K562 (cell line): ENCODE data around the gene SPON1. TPM values are rescaled to one million over a fixed set of nuclear protein-coding genes. Genes with fewer than 3 reads are reported as not detected.

Experiments used
- HOXB6 ChIP-seq: fragments of 250-450 bp; sonication (Bioruptor Pico); IDR thresholded peaks from 2 replicates; pipeline ENCODE4 v1.5.1; 2022; ENCODE audit warnings: mild to moderate bottlenecking, borderline replicate concordance
- NRF1 ChIP-seq, 2 experiments: fragments of 450-650 bp; IDR thresholded peaks in 1 of 2; conservative IDR thresholded peaks in 1 of 2; 2 replicates each; pipeline ENCODE4 v1.6.1; 2014; ENCODE audit warnings: mild to moderate bottlenecking in 2 of 2
- PHB ChIP-seq: fragments of 250-450 bp; sonication (Bioruptor Pico); IDR thresholded peaks from 2 replicates; pipeline ENCODE4 v1.5.0; 2021
- TOE1 ChIP-seq, 2 experiments: fragments of 450-650 bp in 1 of 2; sonication (generic) in 1 of 2; formaldehyde crosslinking in 1 of 2; IDR thresholded peaks; 2 replicates each; pipeline versions ENCODE4 v1.7.1 to v1.8.0; 2016 to 2022; ENCODE audit warnings: borderline replicate concordance in 2 of 2, mild to moderate bottlenecking in 2 of 2, antibody characterized with exemption in 1 of 2, inconsistent platforms in 1 of 2, low read depth in 1 of 2, missing genetic modification reagents in 1 of 2, moderate library complexity in 1 of 2
- ZNF165 ChIP-seq: fragments of 250-450 bp; sonication (Bioruptor Pico); IDR thresholded peaks from 2 replicates; pipeline ENCODE4 v1.4.0; 2020; ENCODE audit warnings: borderline replicate concordance
- polyA plus RNA-seq, 8 experiments: library from polyadenylated mRNA; depleted of rRNA in 4 of 8; stranded (reverse) in 5 of 8; unstranded in 3 of 8; fragments of >200 nt; fragmentation: Nextera tagmentation in 2 of 8; fragmentation: Illumina TruSeq in 1 of 8; extraction: Ambion mirVana in 2 of 8; extraction: Trizol in 1 of 8; gene quantifications; 2 replicates each; pipeline versions ENCODE4 v1.2.1 to v1.2.3, GENCODE V29; 2011 to 2014; ENCODE audit warnings: inconsistent platforms in 1 of 8, missing spikeins in 1 of 8
- total RNA-seq, 7 experiments: library from RNA; depleted of rRNA in 6 of 7; stranded (reverse); fragments of >200 nt in 6 of 7; fragmentation: Illumina TruSeq in 2 of 7; extraction: Trizol in 2 of 7; gene quantifications; 2 replicates each; pipeline versions ENCODE4 v1.2.1 to v1.2.3, GENCODE V29; 2011 to 2021; ENCODE audit warnings: low replicate concordance in 1 of 7
- TF ChIP-seq, protein P1 (sequence below): fragments of 450-650 bp; IDR thresholded peaks from 2 replicates; pipeline ENCODE4 v1.6.1; 2016; ENCODE audit warnings: mild to moderate bottlenecking, moderate library complexity
- TF ChIP-seq, protein P2 (sequence below), 2 experiments: fragments of 450-650 bp; IDR thresholded peaks; 2 replicates each; pipeline ENCODE4 v1.6.1; 2016; ENCODE audit warnings: mild to moderate bottlenecking in 2 of 2, borderline replicate concordance in 1 of 2, low read depth in 1 of 2, moderate library complexity in 1 of 2

The SPON1 gene
- total and polyA plus RNA-seq, 9 of the 15 experiments (the other 6 are each of a cell fraction or from before 2014, with no cell fraction given), result 0.04 to 0.06 TPM; not detected in 7

DNA sequence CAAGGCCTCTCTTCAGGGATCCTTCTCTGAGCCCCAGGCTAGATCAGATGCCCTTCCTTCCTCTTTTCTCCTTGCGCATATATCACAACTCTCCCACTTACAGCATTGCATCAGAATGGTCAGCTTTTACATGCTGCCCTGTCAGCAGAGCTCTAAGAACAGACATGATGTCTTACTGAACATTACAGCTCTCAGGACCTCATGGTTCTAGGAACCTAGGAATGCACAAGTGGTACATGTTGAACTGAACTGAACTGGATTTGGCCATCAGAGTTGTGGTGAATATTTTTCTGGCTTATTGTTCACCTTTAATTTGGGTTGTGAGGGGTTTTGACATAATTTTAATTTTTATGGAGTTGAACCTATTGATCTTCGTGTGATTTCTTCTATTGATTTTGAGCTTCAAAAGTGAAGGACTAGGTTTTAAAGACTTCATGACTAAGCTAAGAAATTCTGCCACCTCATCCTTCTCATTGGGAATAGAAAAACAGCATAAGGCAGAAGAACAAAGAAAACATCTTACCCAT is 37.7 kb upstream of the SPON1 start (continued):
- TF ChIP-seq, protein P1, sequence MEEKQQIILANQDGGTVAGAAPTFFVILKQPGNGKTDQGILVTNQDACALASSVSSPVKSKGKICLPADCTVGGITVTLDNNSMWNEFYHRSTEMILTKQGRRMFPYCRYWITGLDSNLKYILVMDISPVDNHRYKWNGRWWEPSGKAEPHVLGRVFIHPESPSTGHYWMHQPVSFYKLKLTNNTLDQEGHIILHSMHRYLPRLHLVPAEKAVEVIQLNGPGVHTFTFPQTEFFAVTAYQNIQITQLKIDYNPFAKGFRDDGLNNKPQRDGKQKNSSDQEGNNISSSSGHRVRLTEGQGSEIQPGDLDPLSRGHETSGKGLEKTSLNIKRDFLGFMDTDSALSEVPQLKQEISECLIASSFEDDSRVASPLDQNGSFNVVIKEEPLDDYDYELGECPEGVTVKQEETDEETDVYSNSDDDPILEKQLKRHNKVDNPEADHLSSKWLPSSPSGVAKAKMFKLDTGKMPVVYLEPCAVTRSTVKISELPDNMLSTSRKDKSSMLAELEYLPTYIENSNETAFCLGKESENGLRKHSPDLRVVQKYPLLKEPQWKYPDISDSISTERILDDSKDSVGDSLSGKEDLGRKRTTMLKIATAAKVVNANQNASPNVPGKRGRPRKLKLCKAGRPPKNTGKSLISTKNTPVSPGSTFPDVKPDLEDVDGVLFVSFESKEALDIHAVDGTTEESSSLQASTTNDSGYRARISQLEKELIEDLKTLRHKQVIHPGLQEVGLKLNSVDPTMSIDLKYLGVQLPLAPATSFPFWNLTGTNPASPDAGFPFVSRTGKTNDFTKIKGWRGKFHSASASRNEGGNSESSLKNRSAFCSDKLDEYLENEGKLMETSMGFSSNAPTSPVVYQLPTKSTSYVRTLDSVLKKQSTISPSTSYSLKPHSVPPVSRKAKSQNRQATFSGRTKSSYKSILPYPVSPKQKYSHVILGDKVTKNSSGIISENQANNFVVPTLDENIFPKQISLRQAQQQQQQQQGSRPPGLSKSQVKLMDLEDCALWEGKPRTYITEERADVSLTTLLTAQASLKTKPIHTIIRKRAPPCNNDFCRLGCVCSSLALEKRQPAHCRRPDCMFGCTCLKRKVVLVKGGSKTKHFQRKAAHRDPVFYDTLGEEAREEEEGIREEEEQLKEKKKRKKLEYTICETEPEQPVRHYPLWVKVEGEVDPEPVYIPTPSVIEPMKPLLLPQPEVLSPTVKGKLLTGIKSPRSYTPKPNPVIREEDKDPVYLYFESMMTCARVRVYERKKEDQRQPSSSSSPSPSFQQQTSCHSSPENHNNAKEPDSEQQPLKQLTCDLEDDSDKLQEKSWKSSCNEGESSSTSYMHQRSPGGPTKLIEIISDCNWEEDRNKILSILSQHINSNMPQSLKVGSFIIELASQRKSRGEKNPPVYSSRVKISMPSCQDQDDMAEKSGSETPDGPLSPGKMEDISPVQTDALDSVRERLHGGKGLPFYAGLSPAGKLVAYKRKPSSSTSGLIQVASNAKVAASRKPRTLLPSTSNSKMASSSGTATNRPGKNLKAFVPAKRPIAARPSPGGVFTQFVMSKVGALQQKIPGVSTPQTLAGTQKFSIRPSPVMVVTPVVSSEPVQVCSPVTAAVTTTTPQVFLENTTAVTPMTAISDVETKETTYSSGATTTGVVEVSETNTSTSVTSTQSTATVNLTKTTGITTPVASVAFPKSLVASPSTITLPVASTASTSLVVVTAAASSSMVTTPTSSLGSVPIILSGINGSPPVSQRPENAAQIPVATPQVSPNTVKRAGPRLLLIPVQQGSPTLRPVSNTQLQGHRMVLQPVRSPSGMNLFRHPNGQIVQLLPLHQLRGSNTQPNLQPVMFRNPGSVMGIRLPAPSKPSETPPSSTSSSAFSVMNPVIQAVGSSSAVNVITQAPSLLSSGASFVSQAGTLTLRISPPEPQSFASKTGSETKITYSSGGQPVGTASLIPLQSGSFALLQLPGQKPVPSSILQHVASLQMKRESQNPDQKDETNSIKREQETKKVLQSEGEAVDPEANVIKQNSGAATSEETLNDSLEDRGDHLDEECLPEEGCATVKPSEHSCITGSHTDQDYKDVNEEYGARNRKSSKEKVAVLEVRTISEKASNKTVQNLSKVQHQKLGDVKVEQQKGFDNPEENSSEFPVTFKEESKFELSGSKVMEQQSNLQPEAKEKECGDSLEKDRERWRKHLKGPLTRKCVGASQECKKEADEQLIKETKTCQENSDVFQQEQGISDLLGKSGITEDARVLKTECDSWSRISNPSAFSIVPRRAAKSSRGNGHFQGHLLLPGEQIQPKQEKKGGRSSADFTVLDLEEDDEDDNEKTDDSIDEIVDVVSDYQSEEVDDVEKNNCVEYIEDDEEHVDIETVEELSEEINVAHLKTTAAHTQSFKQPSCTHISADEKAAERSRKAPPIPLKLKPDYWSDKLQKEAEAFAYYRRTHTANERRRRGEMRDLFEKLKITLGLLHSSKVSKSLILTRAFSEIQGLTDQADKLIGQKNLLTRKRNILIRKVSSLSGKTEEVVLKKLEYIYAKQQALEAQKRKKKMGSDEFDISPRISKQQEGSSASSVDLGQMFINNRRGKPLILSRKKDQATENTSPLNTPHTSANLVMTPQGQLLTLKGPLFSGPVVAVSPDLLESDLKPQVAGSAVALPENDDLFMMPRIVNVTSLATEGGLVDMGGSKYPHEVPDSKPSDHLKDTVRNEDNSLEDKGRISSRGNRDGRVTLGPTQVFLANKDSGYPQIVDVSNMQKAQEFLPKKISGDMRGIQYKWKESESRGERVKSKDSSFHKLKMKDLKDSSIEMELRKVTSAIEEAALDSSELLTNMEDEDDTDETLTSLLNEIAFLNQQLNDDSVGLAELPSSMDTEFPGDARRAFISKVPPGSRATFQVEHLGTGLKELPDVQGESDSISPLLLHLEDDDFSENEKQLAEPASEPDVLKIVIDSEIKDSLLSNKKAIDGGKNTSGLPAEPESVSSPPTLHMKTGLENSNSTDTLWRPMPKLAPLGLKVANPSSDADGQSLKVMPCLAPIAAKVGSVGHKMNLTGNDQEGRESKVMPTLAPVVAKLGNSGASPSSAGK, result peak; percentile 75
- TF ChIP-seq HOXB6 (CRISPR knock-in tag), result no peak
- TF ChIP-seq, protein P2, sequence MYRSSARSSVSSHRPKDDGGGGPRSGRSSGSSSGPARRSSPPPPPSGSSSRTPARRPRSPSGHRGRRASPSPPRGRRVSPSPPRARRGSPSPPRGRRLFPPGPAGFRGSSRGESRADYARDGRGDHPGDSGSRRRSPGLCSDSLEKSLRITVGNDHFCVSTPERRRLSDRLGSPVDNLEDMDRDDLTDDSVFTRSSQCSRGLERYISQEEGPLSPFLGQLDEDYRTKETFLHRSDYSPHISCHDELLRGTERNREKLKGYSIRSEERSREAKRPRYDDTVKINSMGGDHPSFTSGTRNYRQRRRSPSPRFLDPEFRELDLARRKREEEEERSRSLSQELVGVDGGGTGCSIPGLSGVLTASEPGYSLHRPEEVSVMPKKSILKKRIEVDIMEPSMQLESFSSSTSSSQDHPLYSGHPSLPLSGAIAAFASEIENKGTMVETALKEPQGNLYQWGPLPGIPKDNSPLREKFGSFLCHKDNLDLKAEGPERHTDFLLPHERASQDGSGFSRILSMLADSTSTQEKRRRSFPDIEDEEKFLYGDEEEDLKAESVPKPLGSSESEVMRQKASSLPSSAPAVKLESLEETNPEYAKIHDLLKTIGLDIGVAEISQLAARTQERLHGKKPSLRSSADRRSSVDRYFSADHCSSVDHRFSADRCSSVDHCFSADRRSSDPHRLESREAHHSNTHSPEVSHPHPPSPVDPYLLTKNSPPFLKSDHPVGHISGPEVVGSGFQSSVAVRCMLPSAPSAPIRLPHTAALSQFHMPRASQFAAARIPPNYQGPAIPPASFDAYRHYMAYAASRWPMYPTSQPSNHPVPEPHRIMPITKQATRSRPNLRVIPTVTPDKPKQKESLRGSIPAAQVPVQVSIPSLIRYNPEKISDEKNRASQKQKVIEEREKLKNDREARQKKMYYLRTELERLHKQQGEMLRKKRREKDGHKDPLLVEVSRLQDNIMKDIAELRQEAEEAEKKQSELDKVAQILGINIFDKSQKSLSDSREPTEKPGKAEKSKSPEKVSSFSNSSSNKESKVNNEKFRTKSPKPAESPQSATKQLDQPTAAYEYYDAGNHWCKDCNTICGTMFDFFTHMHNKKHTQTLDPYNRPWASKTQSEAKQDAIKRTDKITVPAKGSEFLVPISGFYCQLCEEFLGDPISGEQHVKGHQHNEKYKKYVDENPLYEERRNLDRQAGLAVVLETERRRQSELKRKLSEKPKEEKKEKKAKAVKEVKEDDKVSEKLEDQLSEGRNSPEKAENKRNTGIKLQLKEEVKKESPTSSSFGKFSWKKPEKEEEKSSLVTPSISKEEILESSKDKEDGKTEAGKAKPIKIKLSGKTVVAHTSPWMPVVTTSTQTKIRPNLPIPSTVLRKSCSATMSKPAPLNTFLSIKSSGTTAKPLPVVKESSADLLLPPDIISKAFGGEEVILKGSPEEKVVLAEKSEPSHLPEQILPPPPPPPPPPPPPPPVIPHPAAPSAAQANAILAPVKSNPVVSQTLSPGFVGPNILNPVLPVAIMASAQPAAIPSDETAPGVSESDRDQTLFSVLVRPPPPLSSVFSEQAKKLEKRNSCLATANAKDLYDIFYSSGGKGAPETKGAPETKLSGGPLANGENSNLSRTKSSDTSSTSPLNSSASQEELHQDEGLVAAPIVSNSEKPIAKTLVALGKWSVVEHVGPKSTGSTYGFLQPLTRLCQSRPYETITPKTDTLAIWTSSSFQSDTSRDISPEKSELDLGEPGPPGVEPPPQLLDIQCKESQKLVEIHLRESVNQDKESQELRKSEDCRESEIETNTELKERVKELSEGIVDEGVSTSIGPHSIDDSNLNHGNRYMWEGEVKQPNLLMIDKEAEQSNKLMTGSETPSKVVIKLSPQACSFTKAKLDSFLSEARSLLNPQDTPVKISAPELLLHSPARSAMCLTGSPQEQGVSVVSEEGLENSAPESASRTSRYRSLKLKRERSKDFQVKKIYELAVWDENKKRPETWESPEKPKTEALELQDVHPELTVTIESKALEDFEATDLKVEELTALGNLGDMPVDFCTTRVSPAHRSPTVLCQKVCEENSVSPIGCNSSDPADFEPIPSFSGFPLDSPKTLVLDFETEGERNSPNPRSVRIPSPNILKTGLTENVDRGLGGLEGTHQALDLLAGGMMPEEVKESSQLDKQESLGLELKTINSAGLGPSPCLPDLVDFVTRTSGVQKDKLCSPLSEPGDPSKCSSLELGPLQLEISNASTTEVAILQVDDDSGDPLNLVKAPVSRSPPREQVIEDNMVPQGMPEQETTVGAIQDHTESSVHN (IDR thresholded peaks at IDR 0.05; ENCODE audit: borderline replicate concordance in 1 of 2, low read depth in 1 of 2), result no peak; a peak in 1 of 4 replicates
- TF ChIP-seq PHB (CRISPR knock-in tag), result no peak
- TF ChIP-seq TOE1 (IDR thresholded peaks at IDR 0.05; ENCODE audit: borderline replicate concordance), result no peak
- no peak for TF ChIP-seq TOE1 (CRISPR knock-in tag; IDR thresholded peaks at IDR 0.05; ENCODE audit: borderline replicate concordance, low read depth)
- 0 out of 2 replicates have a peak, but pooled peaks have one; percentile 34 for TF ChIP-seq ZNF165 (CRISPR knock-in tag)
- peak; percentile 76 to 79 for TF ChIP-seq NRF1 (conservative IDR thresholded peaks at IDR 0.05 in 1 of 2, IDR thresholded peaks at IDR 0.05 in 1 of 2)
